Uterus (tissue), 4 donors: ENCODE measurements around the gene PNCK. TPM values are rescaled to one million over a fixed set of nuclear protein-coding genes. Genes with fewer than 3 reads are reported as not detected.
"Not testable (repeated sequence)": the region's sequence is repeated elsewhere in the genome, so short reads cannot be mapped to it uniquely, and the experiment has no call there.

Experiments used
- DNase-seq, 2 donors: peaks; one replicate each; pipeline ENCODE4 v3.0.0-alpha.2; 2019 to 2020
- H3K27ac ChIP-seq, 2 donors: fragments of 200-600 bp; sonication (generic); 1 replicate in 1 of 2; 2 replicates in 1 of 2; pipeline ENCODE4 v1.5.1; 2016 to 2018
- H3K27me3 ChIP-seq, 2 donors: fragments of 200-600 bp; sonication (generic); one replicate each; pipeline ENCODE4 v1.5.1; 2018 to 2019; ENCODE audit warnings: control low read depth in 1 of 2
- H3K36me3 ChIP-seq, 2 donors: fragments of 200-600 bp; sonication (generic); one replicate each; pipeline ENCODE4 v1.5.1; 2019; ENCODE audit warnings: control low read depth in 1 of 2
- H3K4me1 ChIP-seq, 2 donors: fragments of 200-600 bp; sonication (generic); one replicate each; pipeline ENCODE4 v1.5.1; 2018 to 2019; ENCODE audit warnings: control low read depth in 1 of 2
- H3K4me3 ChIP-seq, 2 donors: fragments of 200-600 bp; sonication (generic); 1 replicate in 1 of 2; 2 replicates in 1 of 2; pipeline ENCODE4 v1.5.1; 2018 to 2019; ENCODE audit warnings: mild to moderate bottlenecking in 1 of 2
- H3K9me3 ChIP-seq, 2 donors: fragments of 200-600 bp; sonication (generic); one replicate each; pipeline ENCODE4 v1.5.1; 2019; ENCODE audit warnings: control low read depth in 1 of 2
- POLR2A ChIP-seq, 2 donors: fragments of 450-650 bp; IDR thresholded peaks; one replicate each; pipeline ENCODE4 v1.6.1; 2016; ENCODE audit warnings: antibody characterized with exemption in 2 of 2, mild to moderate bottlenecking in 1 of 2, moderate library complexity in 1 of 2
- intact Hi-C: fragments of 100-400 bp; cut with DNase I; formaldehyde crosslinking; loops from one replicate; pipeline ENCODE4 v1.15.1; 2023; ENCODE audit warnings: low total_unique reads
- total RNA-seq, 4 donors: library from RNA; depleted of rRNA in 3 of 4; stranded (reverse); fragments of >200 nt in 3 of 4; gene quantifications; one replicate each; pipeline versions ENCODE4 v1.1.0 to v1.2.4, GENCODE V29; 2014 to 2023
- TF ChIP-seq, protein P1 (sequence below), 4 experiments: fragments of 200-600 bp in 2 of 4; fragments of 450-650 bp in 2 of 4; sonication (generic) in 2 of 4; IDR thresholded peaks; one replicate each; pipeline ENCODE4 v1.5.1; 2016 to 2019; ENCODE audit warnings: antibody characterized with exemption in 4 of 4, mild to moderate bottlenecking in 2 of 4, moderate library complexity in 1 of 4
- donor health status: DM: yes; HTN: yes; CAD: no.

PNCK gene
- total RNA-seq, 4 donors from 2014 or later = 1.8 to 8.5 (median 5.9) TPM; not detected in 1

GRCh38 chrX:153696100-153696499 lies 22.5 kb upstream of the PNCK start:
- no peaks in the 10 kb centered on the region for H3K27me3 ChIP-seq
- no peak for DNase-seq
- TF ChIP-seq, protein P1, sequence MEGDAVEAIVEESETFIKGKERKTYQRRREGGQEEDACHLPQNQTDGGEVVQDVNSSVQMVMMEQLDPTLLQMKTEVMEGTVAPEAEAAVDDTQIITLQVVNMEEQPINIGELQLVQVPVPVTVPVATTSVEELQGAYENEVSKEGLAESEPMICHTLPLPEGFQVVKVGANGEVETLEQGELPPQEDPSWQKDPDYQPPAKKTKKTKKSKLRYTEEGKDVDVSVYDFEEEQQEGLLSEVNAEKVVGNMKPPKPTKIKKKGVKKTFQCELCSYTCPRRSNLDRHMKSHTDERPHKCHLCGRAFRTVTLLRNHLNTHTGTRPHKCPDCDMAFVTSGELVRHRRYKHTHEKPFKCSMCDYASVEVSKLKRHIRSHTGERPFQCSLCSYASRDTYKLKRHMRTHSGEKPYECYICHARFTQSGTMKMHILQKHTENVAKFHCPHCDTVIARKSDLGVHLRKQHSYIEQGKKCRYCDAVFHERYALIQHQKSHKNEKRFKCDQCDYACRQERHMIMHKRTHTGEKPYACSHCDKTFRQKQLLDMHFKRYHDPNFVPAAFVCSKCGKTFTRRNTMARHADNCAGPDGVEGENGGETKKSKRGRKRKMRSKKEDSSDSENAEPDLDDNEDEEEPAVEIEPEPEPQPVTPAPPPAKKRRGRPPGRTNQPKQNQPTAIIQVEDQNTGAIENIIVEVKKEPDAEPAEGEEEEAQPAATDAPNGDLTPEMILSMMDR (IDR thresholded peaks at IDR 0.05) = no peak
- TF ChIP-seq POLR2A (IDR thresholded peaks at IDR 0.05) = no peak
- no peak overlapping the region for H3K4me3 ChIP-seq
- H3K4me1 ChIP-seq = no peaks in the 10 kb centered on the region
- H3K27ac ChIP-seq = no peak overlapping the region
- no peaks in the 10 kb centered on the region for H3K9me3 ChIP-seq
- H3K36me3 ChIP-seq = no peaks in the 10 kb centered on the region
- intact Hi-C loops = no loop called here

GRCh38 chrX:153694687-153695270 lies 21.2 kb upstream of the PNCK start:
- no peak overlapping the region for H3K4me3 ChIP-seq
- DNase-seq = no peak
- no peaks in the 10 kb centered on the region for H3K9me3 ChIP-seq
- no peaks in the 10 kb centered on the region for H3K4me1 ChIP-seq
- TF ChIP-seq POLR2A (IDR thresholded peaks at IDR 0.05) = no peak
- TF ChIP-seq, protein P1 (IDR thresholded peaks at IDR 0.05) = no peak
- intact Hi-C loops = no loop called here
- no peaks in the 10 kb centered on the region for H3K27me3 ChIP-seq
- no peaks in the 10 kb centered on the region for H3K36me3 ChIP-seq
- no peak overlapping the region for H3K27ac ChIP-seq

GRCh38 chrX:153694256-153694655 lies 20.6 kb upstream of the PNCK start:
- not testable (repeated sequence) for DNase-seq

DNA sequence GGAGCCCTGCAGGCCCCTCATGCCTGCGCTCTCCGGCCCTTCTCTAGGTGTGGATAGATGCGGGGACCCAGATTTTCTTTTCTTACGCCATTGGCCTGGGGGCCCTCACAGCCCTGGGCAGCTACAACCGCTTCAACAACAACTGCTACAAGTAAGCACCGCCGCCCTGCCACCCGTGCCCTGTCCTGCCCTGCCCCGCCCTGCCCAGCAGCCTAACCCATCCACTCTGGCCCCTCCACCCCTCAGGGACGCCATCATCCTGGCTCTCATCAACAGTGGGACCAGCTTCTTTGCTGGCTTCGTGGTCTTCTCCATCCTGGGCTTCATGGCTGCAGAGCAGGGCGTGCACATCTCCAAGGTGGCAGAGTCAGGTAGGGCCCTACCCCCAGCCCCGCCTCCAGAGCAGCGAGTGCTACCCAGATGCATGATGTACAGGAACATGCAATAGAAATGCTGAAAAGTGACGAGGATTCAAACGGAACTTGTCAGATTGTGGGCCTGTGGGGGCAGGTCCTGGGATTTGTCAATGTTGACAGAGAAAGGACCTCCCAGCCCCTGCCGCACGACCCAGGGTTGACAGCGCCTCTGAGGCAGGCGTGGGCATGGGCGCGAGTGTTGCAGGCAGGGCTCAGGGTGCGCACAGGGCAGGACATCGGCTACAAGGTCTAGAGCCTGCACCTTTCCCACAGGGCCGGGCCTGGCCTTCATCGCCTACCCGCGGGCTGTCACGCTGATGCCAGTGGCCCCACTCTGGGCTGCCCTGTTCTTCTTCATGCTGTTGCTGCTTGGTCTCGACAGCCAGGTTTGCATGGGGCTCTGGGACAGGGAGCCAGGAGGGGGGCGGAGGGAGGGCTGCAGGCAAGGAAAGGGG lies 19.8 kb upstream of the PNCK start:
- Histone ChIP-seq H3K4me1 (no peaks in the 10 kb centered on the region), H3K4me3 (no peak overlapping the region), H3K9me3 (no peaks in the 10 kb centered on the region), H3K36me3 (no peaks in the 10 kb centered on the region), H3K27me3 (no peaks in the 10 kb centered on the region), H3K27ac (no peak overlapping the region)
- intact Hi-C loops = no loop called here
- DNase-seq = no peak
- no peak for TF ChIP-seq POLR2A (IDR thresholded peaks at IDR 0.05)
- TF ChIP-seq, protein P1 (IDR thresholded peaks at IDR 0.05) = no peak

More at GRCh38 chrX:153694256-153694655, 20.6 kb upstream of the PNCK start:
- H3K27ac ChIP-seq, intact Hi-C loops, H3K4me3 ChIP-seq, H3K36me3 ChIP-seq, H3K27me3 ChIP-seq, H3K9me3 ChIP-seq, H3K4me1 ChIP-seq: not testable (repeated sequence)

- no peak overlapping the region for H3K27ac ChIP-seq
- no peaks in the 10 kb centered on the region for H3K27me3 ChIP-seq
- H3K9me3 ChIP-seq = no peaks in the 10 kb centered on the region
- no peak for TF ChIP-seq POLR2A (IDR thresholded peaks at IDR 0.05)
- TF ChIP-seq, protein P1 (IDR thresholded peaks at IDR 0.05) = no peak
- intact Hi-C loops = no loop called here
- no peak for DNase-seq
- H3K4me1 ChIP-seq = no peaks in the 10 kb centered on the region
- H3K4me3 ChIP-seq = no peak overlapping the region
- no peaks in the 10 kb centered on the region for H3K36me3 ChIP-seq
These were observed 19.1 kb upstream of the PNCK start for GRCh38 chrX:153692611-153693156.
